ENCODE data around the gene ULBP2.

DNA sequence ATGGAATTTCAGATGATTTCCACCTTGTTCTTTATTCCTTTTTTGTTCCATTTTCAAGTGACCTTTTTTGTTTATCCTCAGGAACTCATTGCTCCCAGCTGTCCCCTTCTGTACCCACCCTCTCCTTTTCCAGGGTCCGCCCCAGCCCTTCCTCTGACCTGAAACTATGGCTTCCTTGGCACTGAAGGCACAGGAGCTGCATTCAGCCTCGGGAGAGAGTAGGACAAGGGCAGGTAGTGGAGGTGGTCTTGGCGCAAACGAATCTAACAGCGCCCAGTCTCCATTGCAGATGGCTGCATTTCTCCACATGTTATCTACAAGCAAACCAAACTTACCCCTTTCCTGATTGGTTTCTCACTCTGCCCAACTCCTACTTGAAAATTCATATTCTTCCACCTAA is 8.8 kb upstream of the ULBP2 start:
- TF ChIP-seq POLR2AphosphoS5 (IDR thresholded peaks at IDR 0.05) (no peak), CTCF (IDR thresholded peaks at IDR 0.05) (no peak), EP300 (IDR thresholded peaks at IDR 0.05) (no peak)

Measured in gastroesophageal sphincter (tissue), 3 donors.